ENCODE results near the gene PTPN7.

DNA sequence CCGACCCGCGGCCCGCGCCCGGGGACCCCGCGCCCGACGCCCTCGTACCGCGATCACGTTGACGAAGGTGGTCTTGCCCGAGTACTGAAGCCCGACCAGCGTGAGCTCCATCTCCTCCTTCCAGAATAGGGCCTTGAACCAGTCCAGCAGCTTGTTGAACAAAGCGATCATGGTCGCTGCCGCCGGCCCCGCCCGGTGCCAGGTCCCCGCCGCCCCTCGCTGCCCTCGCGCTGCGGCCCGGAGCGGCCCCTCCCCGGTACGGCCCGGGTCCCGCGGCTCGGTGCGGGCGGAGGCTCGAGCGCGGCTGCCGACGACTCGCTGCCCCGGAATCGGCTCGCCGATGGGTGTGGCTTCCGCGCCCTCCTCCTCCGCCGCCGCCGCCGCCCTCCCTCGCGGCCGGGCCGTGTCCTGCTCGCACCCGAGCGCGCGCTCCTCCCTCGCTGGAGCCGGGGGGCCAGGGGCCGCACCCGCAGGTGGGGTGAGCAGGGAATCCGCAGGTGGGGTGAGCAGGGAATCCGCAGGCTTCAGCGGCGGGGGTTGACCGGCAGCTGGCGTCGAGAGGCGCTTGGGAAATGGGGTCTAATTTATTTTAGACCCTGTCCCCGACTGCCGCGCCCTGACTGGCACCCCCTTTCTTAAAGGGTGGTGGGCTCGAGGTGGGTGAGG, 15.9 kb downstream of the PTPN7 start, which contains the start of gene ARL8A:
- TF ChIP-seq, protein P1, sequence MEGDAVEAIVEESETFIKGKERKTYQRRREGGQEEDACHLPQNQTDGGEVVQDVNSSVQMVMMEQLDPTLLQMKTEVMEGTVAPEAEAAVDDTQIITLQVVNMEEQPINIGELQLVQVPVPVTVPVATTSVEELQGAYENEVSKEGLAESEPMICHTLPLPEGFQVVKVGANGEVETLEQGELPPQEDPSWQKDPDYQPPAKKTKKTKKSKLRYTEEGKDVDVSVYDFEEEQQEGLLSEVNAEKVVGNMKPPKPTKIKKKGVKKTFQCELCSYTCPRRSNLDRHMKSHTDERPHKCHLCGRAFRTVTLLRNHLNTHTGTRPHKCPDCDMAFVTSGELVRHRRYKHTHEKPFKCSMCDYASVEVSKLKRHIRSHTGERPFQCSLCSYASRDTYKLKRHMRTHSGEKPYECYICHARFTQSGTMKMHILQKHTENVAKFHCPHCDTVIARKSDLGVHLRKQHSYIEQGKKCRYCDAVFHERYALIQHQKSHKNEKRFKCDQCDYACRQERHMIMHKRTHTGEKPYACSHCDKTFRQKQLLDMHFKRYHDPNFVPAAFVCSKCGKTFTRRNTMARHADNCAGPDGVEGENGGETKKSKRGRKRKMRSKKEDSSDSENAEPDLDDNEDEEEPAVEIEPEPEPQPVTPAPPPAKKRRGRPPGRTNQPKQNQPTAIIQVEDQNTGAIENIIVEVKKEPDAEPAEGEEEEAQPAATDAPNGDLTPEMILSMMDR (IDR thresholded peaks at IDR 0.05 in 2 of 3, conservative IDR thresholded peaks at IDR 0.05 in 1 of 3; ENCODE audit: control insufficient read depth in 2 of 3, extremely low read depth in 1 of 3, insufficient read depth in 1 of 3, low read depth in 3 of 3, low read length in 3 of 3) = no peak
- TF ChIP-seq NFIC (IDR thresholded peaks at IDR 0.05; ENCODE audit: low read depth, low read length) (no peak), POLR2A (IDR thresholded peaks at IDR 0.05; ENCODE audit: low read depth, low read length) (peak; percentile 71), EP300 (IDR thresholded peaks at IDR 0.05; ENCODE audit: borderline replicate concordance in 1 of 2, control insufficient read depth in 1 of 2, low read depth in 2 of 2, low read length in 2 of 2) (no peak), RCOR1 (conservative IDR thresholded peaks at IDR 0.05; ENCODE audit: low read depth, low read length) (no peak), KDM1A (IDR thresholded peaks at IDR 0.05; ENCODE audit: borderline replicate concordance) (no peak), POLR2AphosphoS5 (IDR thresholded peaks at IDR 0.05; ENCODE audit: low read length) (no peak; the same call in 1 of the 2 replicates), KAT2A (conservative IDR thresholded peaks at IDR 0.05; ENCODE audit: control insufficient read depth, low read depth, low read length) (no peak), RAD21 (IDR thresholded peaks at IDR 0.05; ENCODE audit: insufficient read depth, low read depth, low read length) (no peak)
